VCaP (cell line): ENCODE measurements around the gene GALNT18.

ENCODE experiments used
- H3K27ac ChIP-seq: fragments of 450-650 bp; 2 replicates; pipeline ENCODE4 v1.5.1; 2017
- TF ChIP-seq, protein P1 (sequence below): fragments of 450-650 bp; conservative IDR thresholded peaks from 2 replicates; pipeline ENCODE4 v1.5.1; 2017; ENCODE audit warnings: mild to moderate bottlenecking, moderate library complexity

GALNT18 gene

DNA sequence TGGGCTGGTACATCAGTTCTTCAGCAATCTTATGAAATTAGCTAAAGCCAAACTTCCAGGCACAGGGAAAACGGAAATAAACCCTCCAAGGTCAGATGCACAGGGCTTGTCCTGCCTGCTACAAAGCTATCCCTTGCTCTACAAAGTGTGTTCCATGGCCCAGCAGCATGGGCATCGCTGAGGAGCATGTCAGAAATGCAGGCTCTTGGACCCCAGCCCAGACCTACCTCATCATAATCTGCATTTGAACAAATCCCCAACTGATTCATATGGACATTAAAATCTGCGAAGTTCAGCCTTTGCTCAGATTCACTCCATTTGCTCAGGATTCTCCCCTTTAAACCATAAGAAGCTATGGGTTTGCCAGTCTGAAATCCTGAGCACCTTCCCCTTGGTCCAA is 139.1 kb downstream of the GALNT18 start:
- TF ChIP-seq, protein P1, sequence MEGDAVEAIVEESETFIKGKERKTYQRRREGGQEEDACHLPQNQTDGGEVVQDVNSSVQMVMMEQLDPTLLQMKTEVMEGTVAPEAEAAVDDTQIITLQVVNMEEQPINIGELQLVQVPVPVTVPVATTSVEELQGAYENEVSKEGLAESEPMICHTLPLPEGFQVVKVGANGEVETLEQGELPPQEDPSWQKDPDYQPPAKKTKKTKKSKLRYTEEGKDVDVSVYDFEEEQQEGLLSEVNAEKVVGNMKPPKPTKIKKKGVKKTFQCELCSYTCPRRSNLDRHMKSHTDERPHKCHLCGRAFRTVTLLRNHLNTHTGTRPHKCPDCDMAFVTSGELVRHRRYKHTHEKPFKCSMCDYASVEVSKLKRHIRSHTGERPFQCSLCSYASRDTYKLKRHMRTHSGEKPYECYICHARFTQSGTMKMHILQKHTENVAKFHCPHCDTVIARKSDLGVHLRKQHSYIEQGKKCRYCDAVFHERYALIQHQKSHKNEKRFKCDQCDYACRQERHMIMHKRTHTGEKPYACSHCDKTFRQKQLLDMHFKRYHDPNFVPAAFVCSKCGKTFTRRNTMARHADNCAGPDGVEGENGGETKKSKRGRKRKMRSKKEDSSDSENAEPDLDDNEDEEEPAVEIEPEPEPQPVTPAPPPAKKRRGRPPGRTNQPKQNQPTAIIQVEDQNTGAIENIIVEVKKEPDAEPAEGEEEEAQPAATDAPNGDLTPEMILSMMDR: no peak

DNA sequence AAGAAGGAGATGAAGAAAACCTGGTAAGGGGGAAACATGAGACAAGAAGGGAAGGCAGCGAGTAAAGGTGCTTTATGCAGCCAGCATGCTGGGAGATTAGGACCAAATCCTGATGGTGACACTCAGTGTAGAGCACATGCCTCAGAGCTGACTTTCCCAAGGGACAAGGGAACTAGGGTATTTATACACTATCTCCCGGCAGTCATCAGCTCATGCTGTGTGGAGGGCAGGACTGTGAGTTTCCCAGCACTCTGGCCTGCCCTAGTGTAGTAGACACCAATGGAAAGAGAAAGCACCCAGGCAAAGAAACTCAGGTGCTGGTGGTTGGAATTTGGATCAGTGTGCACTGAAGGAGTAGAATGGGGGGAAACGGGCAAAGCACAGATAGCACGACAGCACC is 140.4 kb downstream of the GALNT18 start:
- TF ChIP-seq, protein P1: no peak
- H3K27ac ChIP-seq: no peak overlapping the region

More for the DNA sequence above, 139.1 kb downstream of the GALNT18 start:
- no peak overlapping the region for H3K27ac ChIP-seq

DNA sequence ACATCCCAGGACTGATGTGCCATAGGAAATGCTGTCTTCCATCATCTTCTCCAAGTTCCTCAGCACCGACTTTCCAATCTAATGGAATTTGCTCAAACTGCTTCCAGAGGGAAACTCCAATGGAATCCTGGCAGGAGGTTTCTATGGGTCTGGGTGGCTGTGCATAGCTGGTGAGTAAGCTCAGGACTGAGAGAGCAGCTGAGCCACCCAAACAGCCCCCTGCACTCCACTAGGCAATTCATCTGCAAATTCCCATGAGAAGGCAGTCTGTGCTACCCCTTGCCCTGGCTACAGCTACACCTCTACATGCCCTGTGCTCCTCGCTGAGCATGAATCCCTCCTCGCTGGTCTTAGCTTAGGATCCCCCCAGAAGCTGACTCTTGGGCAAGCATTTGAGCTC is 140.8 kb downstream of the GALNT18 start:
- H3K27ac ChIP-seq: no peak overlapping the region
- TF ChIP-seq, protein P1: no peak

DNA sequence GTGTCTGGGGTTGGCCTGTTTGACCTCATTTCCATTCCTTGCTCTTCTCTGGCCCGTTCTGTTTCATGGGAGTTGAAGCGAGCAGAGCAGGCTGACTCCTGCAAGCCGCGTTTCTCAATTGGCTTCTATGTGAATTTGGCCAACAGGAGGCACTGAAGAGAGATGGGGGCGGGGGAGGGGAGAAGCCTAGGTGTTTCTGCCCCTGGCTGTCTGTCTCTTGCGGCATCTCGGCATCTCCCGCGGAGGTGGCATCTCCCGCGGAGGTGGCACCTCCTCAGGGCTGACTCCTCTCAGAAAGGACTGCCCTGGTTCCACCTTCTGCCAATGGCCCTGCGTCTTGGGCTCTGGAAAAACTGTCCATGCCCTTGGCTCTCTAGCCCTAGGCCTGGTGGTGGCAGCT is 143.1 kb downstream of the GALNT18 start:
- TF ChIP-seq, protein P1: no peak
- H3K27ac ChIP-seq: no peak overlapping the region

DNA sequence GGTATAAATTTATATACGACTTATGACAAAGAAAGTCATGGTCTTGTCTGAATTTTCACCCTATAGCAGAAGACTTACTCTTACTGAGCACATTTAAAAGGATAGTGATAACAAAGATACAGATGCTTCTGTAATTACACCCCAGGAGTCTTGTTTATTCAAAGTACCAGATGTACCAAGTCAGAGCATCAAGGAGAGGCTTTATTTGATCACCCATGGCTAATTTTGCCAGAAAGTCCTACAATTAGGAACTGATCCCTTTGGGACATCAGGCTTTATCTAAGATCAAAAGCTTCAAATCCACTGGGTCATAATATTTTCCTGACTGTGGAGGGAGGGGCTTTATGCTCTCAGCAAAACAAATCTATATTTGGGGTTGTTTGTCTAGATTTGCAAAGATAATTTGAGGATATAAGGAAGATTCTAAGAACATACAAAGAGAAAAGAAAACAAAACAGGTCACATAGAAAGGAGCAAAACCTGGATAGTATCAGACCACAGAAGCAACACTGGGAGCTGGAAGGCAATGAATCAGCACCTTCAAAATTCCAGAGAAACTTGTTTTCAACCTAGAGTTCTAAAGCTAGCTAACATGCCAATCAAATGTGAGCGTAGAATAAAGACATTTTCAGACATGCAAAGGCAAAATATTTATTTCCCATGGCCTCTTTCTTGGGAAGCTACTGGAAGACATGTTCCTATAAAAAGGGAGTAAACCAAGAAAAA is 143.9 kb downstream of the GALNT18 start:
- TF ChIP-seq, protein P1: no peak
- H3K27ac ChIP-seq: peak overlapping the region; percentile 3; the same call in 1 of the 2 replicates

DNA sequence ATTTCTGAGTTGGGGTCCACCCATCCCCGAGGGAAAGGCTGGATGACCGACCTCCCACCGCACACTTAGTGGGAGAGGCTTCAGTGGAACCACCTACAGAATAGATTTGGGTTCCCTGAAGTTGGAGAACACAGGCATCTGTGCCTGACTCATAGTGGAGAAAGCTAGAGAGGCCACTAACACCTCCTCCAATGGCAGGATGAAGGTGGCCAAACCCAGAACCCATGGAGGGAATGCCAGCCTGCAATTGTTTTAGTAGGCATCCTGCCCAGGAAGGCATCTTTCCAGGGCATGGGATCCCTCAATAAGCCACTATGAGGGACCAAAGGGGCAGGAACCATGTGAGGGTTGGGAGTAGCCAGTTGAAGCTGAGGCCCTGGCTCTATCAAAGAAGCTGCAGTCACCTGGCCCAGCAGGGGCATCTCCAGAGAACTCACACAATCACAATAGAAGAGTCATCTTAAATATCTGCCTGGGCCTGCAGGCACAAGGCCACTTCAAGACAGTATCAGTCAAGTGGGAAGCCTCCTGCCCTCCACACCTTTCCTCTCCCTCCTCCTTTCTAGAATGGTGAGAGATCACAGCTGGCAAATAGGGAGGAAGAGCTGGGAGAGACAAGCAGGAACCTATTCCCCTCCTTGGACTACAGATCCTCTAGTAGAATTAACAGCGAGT is 144.7 kb downstream of the GALNT18 start:
- H3K27ac ChIP-seq: no peak overlapping the region
- TF ChIP-seq, protein P1: no peak

DNA sequence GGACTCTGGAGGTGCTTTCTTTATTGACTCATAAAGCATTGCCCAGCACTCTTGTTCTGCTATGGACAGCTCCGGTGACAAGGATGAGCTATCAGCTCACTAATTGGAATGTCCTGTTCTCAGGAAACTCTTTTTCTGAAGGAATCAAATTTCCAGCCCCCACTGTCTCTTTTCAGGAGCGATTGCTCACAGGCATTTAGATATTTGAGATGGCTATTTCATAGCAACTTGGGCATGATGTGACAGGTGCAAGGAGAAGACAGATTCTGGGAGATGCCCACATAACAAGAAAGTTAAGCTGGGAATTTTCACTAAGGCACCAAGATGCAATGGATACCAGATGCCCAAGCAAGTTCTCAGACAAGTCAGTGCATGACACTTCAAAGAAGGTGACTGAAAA is 145.3 kb downstream of the GALNT18 start:
- no peak overlapping the region for H3K27ac ChIP-seq
- TF ChIP-seq, protein P1: no peak
